Naive thymus-derived CD4-positive, alpha-beta T cell (primary cell): ENCODE measurements around the gene C19orf85. TPM values are rescaled to one million over a fixed set of nuclear protein-coding genes. Genes with fewer than 3 reads are reported as not detected.
A peak's percentile ranks its signal among the peaks of the same experiment; 100 is the strongest.

Experiments
- ATAC-seq: fragments of 150-1000 bp; cut with Tn5 transposase; 2 replicates; pipeline ENCODE4 v1.10.0; 2021; ENCODE audit warnings: mild to moderate bottlenecking, moderate library complexity
- CTCF ChIA-PET: fragments of 350-600 bp; sonication (Branson Sonifier 250); formaldehyde crosslinking; loops from one replicate; lab custom pipeline; 2021; ENCODE audit warnings: antibody characterized with exemption; lab: Charles Lee
- POLR2A ChIA-PET: fragments of 350-600 bp; sonication (Branson Sonifier 250); formaldehyde crosslinking; loops from one replicate; lab custom pipeline; 2021; ENCODE audit warnings: antibody characterized with exemption, inconsistent platforms; lab: Charles Lee
- DNase-seq, 9 donors: peaks; one replicate each; pipeline versions ENCODE4 v3.0.0 to v3.0.0-alpha.2; 2020 to 2022; ENCODE audit warnings: mixed read lengths in 1 of 9
- H3K27ac ChIP-seq: one replicate; pipeline ENCODE4 v1.7.0; 2013; ENCODE audit warnings: mild to moderate bottlenecking, low read depth, low read length, moderate library complexity
- H3K27me3 ChIP-seq, 2 donors: one replicate each; pipeline ENCODE4 v1.7.0; 2013; ENCODE audit warnings: low read length in 2 of 2, mild to moderate bottlenecking in 2 of 2, moderate library complexity in 2 of 2; ENCODE audit not compliant: control insufficient read depth in 2 of 2, insufficient read depth in 2 of 2
- H3K36me3 ChIP-seq, 3 experiments: 1 replicate in 2 of 3; 2 replicates in 1 of 3; pipeline ENCODE4 v1.7.0; 2013; ENCODE audit warnings: low read length in 3 of 3, mild to moderate bottlenecking in 3 of 3, moderate library complexity in 1 of 3; ENCODE audit not compliant: insufficient read depth in 3 of 3, control insufficient read depth in 2 of 3
- H3K4me1 ChIP-seq, 2 donors: one replicate each; pipeline ENCODE4 v1.7.0; 2013; ENCODE audit warnings: low read length in 2 of 2, mild to moderate bottlenecking in 2 of 2, moderate library complexity in 1 of 2; ENCODE audit not compliant: control insufficient read depth in 2 of 2, insufficient read depth in 2 of 2
- H3K4me3 ChIP-seq: 2 replicates; pipeline ENCODE4 v1.7.0; 2013; ENCODE audit warnings: mild to moderate bottlenecking, low read length
- H3K9me3 ChIP-seq, 3 experiments: 1 replicate in 2 of 3; 2 replicates in 1 of 3; pipeline ENCODE4 v1.7.0; 2013; ENCODE audit warnings: low read length in 3 of 3; ENCODE audit not compliant: control insufficient read depth in 2 of 3
- H3K27ac Mint-ChIP-seq, 9 donors: one replicate each; pipeline ENCODE4 v1.8.0; 2020 to 2022; ENCODE audit warnings: mixed read lengths in 9 of 9, mild to moderate bottlenecking in 8 of 9, moderate library complexity in 5 of 9, inconsistent platforms in 2 of 9
- H3K27me3 Mint-ChIP-seq, 5 donors: one replicate each; pipeline ENCODE4 v1.8.0; 2021 to 2022; ENCODE audit warnings: mixed read lengths in 5 of 5, mild to moderate bottlenecking in 1 of 5
- H3K36me3 Mint-ChIP-seq, 5 donors: one replicate each; pipeline ENCODE4 v1.8.0; 2020 to 2022; ENCODE audit warnings: mixed read lengths in 5 of 5, mild to moderate bottlenecking in 3 of 5, inconsistent platforms in 1 of 5
- H3K4me1 Mint-ChIP-seq, 7 donors: one replicate each; pipeline ENCODE4 v1.8.0; 2020 to 2022; ENCODE audit warnings: mixed read lengths in 7 of 7, mild to moderate bottlenecking in 3 of 7, inconsistent platforms in 1 of 7
- H3K4me3 Mint-ChIP-seq, 10 donors: one replicate each; pipeline ENCODE4 v1.8.0; 2020 to 2022; ENCODE audit warnings: mild to moderate bottlenecking in 10 of 10, mixed read lengths in 10 of 10, moderate library complexity in 6 of 10, inconsistent platforms in 2 of 10
- H3K9me3 Mint-ChIP-seq, 11 donors: one replicate each; pipeline ENCODE4 v1.8.0; 2020 to 2022; ENCODE audit warnings: mixed read lengths in 11 of 11, mild to moderate bottlenecking in 4 of 11, inconsistent platforms in 1 of 11, moderate library complexity in 1 of 11
- intact Hi-C, 2 donors: fragments of 100-400 bp; cut with micrococcal nuclease; formaldehyde crosslinking; loops; one replicate each; pipeline ENCODE4 v1.15.1; 2023
- polyA plus RNA-seq, 2 donors: library from polyadenylated mRNA; unstranded; fragments of 300-500 nt; fragmentation: Illumina TruSeq; gene quantifications; one replicate each; pipeline ENCODE4 v1.2.3, GENCODE V29; 2021
- total RNA-seq, 6 experiments: library from RNA in 5 of 6; stranded (reverse) in 5 of 6; gene quantifications; 1 replicate in 5 of 6; 2 replicates in 1 of 6; pipeline ENCODE4 v1.2.3 and lab custom pipeline; 2021 to 2026

The C19orf85 gene
- total and polyA plus RNA-seq, 7 experiments from 2014 or later: not detected

DNA sequence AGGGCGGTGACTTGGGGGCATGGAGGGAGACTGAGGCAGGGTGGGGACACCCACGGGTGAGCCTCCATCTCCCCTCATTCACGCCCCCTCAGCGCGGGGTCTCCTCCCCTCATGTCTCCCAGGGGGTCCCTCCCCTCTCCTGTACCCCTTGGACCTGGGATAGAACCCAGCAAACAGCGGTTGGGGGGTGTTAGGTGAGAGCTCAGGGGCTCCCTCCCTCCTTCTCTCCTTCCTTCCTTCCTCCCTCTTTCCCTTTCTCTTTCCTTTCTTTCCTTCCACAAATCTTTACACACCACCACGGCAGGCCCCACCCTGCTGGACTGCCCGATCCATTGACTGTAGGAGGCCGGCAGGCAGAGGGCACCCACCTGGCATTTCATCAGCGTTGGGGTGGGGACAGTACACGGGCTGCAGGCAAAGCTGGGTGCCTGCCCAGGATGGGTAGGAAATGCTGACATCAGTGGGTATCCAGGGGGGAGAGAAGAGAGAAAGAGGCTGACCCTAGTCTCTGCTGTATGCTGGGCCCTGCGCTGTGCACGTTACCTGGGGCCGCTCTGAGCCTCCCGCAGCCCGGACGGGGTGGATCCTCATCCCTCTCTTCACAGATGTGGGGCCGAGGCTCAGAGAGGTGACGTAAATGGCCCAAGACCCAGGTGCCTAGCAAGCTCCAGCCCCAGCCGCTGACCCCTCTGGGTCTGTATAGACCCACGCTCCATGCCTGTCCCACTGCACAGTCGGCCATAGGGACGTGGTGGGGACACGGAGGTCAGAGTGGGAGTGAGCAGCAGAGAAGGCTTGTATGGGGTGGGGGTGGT, 27.2 kb upstream of the C19orf85 start:
- H3K36me3 ChIP-seq: no peaks in the 10 kb centered on the region
- Mint-ChIP-seq H3K27ac (no peak overlapping the region), H3K4me3 (no peak overlapping the region), H3K4me1 (peaks cover 0 to 9% (median 0%) of the 10 kb centered on the region in 7 donors), H3K27me3 (peaks cover 0 to 5% (median 0%) of the 10 kb centered on the region in 5 donors), H3K36me3 (no peaks in the 10 kb centered on the region), H3K9me3 (no peaks in the 10 kb centered on the region)
- no peak overlapping the region for H3K27ac ChIP-seq
- no peak overlapping the region for H3K4me3 ChIP-seq
- ATAC-seq: no peak
- intact Hi-C loops: no loop called here
- no peaks in the 10 kb centered on the region for H3K4me1 ChIP-seq
- ChIA-PET POLR2A (no interaction called here), CTCF (no interaction called here)
- H3K27me3 ChIP-seq: no peaks in the 10 kb centered on the region
- DNase-seq: no peak
- H3K9me3 ChIP-seq: no peaks in the 10 kb centered on the region

DNA sequence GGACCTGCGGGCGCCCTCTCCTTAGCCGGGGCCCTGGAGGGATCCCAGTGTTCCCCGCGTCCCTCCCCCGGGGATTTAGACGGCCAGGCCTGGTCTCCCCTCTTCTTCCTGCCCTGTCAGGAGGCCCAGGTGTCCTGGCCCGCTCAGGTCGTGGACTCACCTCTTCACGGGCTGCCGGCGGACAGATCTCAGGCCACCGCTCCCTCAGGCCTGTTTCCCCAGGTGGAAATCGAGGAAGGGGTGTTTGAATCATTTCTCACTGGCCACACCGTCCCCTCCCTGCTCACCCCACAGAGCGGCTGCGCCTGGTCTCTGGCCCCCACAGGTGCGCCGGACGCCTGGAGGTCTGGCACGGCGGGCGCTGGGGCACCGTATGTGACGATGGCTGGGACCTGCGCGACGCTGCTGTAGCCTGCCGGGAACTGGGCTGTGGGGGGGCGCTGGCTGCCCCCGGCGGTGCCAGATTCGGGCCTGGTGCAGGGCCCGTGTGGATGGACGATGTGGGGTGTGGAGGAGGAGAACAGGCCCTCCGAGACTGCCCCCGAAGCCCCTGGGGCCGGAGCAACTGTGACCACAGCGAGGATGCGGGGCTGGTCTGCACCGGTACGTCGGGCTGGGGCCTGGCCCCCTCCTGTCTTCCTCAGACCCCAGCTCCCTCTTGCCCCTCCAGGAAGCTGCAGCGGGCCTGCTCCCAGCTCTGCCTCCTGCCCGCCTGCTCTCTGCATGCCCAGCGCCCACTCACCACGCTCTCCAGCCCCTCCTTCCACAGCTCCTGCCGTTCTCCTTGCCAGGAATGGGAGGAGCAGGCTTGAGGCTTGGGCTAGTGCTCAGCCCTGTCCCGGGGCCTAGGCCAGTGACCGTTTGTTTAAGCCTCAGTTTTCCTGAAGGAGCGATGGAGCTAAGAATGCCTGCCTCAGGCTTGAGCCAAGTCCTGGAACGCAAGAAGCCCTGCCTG, 26.2 kb upstream of the C19orf85 start:
- POLR2A ChIA-PET: no interaction called here
- CTCF ChIA-PET: no interaction called here
- no peak overlapping the region for H3K4me3 Mint-ChIP-seq

DNA sequence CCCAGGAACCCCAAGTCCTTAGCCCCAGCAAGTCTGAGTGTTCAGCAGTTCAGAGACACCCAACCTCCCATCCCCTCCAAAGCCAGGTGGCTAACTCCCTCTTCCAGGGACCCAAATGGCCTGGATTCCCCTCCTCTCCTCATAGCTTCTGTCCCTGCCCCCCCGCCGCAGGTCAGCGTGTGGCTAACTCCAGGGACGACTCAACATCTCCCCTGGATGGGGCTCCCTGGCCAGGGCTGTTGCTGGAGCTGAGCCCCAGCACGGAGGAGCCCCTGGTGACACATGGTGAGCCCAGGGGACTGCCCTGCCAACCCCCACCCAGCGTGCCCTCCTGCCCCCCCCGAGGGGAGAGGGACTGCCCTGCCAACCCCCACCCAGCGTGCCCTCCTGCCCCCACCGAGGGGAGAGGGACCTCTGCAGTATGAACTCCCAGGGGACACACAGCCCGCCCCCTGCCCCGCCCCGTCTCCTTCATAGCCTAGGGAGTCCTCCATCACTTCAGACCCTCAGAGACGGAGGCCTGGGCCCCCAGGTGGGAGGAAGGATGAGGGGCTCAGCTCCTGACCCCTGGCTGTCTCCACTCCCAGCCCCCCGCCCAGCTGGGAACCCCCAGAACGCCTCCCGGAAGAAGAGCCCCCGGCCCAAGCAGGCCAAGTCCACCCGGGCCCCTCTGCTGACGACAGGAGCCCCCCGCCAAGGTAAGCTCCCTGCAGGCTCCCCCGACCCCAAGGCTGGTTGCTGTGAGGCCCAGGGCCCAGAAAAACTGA, 25.3 kb upstream of the C19orf85 start:
- H3K36me3 Mint-ChIP-seq: peaks cover 0 to 1% (median 0%) of the 10 kb centered on the region in 5 donors
- no peak overlapping the region for H3K4me3 Mint-ChIP-seq
- DNase-seq (no peak), ATAC-seq (no peak)
- no peak overlapping the region for H3K4me3 ChIP-seq
- POLR2A ChIA-PET: no interaction called here
- H3K27ac Mint-ChIP-seq: no peak overlapping the region
- H3K4me1 ChIP-seq: no peaks in the 10 kb centered on the region
- H3K27me3 ChIP-seq: no peaks in the 10 kb centered on the region
- H3K4me1 Mint-ChIP-seq: peaks cover 5 to 13% (median 9%) of the 10 kb centered on the region in 7 donors
- no peaks in the 10 kb centered on the region for H3K9me3 Mint-ChIP-seq
- no peaks in the 10 kb centered on the region for H3K9me3 ChIP-seq
- CTCF ChIA-PET: no interaction called here
- H3K36me3 ChIP-seq: no peaks in the 10 kb centered on the region
- intact Hi-C loops: no loop called here
- H3K27me3 Mint-ChIP-seq: peaks cover 0 to 5% (median 0%) of the 10 kb centered on the region in 5 donors
- H3K27ac ChIP-seq: no peak overlapping the region

More for the DNA sequence above, 26.2 kb upstream of the C19orf85 start:
- Mint-ChIP-seq H3K27ac (no peak overlapping the region), H3K27me3 (peaks cover 0 to 5% (median 0%) of the 10 kb centered on the region in 5 donors), H3K36me3 (peaks cover 0 to 1% (median 0%) of the 10 kb centered on the region in 5 donors), H3K4me1 (peaks cover 5 to 13% (median 5%) of the 10 kb centered on the region in 7 donors), H3K9me3 (no peaks in the 10 kb centered on the region)
- DNase-seq (no peak), ATAC-seq (no peak)
- intact Hi-C loops: no loop called here
- Histone ChIP-seq H3K4me1 (no peaks in the 10 kb centered on the region), H3K27me3 (no peaks in the 10 kb centered on the region), H3K27ac (no peak overlapping the region), H3K4me3 (no peak overlapping the region), H3K9me3 (no peaks in the 10 kb centered on the region), H3K36me3 (no peaks in the 10 kb centered on the region)

DNA sequence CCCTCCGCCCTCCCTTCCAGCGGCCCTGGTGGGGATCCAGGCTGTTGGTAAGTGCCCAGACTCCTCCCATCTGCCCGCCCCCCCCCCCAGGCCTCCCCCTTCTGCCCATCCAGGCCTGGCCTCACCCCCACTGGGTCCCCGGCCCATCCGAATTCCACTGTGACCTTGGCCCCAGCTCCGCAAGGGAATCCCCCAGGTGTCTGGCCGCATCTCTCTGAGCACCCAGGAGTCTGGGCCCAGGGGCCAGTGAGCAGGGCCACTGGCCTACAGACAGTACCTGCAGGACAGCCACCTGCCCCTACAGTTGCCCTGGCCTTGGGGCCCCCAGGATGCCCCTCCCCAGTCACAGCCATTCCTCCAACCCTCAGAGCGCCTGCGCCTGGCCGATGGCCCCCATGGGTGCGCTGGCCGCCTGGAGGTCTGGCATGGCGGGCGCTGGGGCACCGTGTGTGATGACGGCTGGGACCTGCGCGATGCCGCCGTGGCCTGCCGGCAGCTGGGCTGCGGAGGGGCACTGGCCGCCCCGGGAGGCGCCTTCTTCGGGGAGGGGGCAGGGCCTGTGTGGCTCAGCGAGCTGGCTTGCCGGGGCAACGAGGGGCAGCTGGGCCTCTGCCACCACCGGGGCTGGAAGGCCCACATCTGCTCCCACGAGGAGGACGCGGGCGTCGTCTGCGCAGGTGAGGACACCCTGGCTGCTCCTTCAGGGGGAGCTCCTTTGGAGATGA, 24.6 kb upstream of the C19orf85 start:
- no peak overlapping the region for H3K27ac Mint-ChIP-seq
- peaks cover 0 to 5% (median 0%) of the 10 kb centered on the region in 5 donors for H3K27me3 Mint-ChIP-seq
- Histone ChIP-seq H3K4me3 (no peak overlapping the region), H3K4me1 (peaks cover 5 to 6% of the 10 kb centered on the region in 2 donors), H3K27me3 (no peaks in the 10 kb centered on the region), H3K27ac (no peak overlapping the region), H3K9me3 (no peaks in the 10 kb centered on the region), H3K36me3 (no peaks in the 10 kb centered on the region)
- H3K9me3 Mint-ChIP-seq: no peaks in the 10 kb centered on the region
- no peak overlapping the region for H3K4me3 Mint-ChIP-seq
- H3K36me3 Mint-ChIP-seq: peaks cover 0 to 1% (median 0%) of the 10 kb centered on the region in 5 donors
- CTCF ChIA-PET: no interaction called here
- no peak for DNase-seq
- no peak for ATAC-seq
- H3K4me1 Mint-ChIP-seq: peaks cover 5 to 16% (median 9%) of the 10 kb centered on the region in 7 donors
- POLR2A ChIA-PET: no interaction called here
- intact Hi-C loops: no loop called here

DNA sequence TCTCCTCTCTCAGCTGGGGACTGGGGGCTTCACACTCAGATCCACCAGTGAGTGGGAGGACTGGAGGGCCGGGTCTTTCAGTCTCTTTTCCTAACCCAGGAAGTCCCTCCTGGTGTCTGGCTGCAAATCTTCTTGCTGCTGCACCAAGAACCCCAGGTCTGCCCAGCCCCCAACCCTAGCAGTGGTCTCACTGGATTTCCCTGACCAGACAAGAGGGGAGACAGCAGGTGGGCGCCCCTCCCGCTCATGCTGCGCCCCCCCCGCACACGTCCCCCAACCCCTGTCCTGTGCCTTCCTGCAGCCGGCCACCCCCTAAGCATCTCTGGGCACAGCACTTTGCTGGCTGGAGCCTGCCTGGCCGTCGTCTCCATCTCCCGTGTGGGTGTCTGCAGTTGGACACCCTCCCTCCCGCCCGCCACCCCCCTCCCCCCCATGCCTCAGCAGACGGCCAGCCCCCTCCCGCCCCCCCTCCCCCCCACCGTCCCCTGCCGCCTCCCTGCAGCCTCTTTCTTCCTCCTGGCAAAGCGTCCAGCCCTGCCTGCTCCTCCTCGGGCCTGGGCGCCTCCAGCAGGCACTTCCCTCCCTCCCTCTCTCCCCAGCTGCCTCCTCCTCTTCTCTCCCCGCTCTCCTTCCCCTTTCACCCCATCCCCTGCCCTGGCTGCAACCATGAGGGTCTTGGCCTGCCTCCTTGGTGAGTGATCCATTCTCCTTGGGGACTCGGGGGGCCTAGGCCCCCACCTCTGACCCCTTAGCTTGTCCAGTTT, 23.6 kb upstream of the C19orf85 start, which contains the start of gene SSC5D:
TSS of gene SSC5D (plus strand) at position 513 of the 764 bp plus-strand sequence. CDS start at position 667, 154 bp downstream.
- Mint-ChIP-seq H3K4me1 (peaks cover 5 to 16% (median 9%) of the 10 kb centered on the region in 7 donors), H3K27ac (peak within 1 kb of the TSS in 6 of 9 donors; percentile 18 to 83 (median 64)), H3K4me3 (peak within 1 kb of the TSS in 2 of 10 donors; percentile 29), H3K36me3 (peaks cover 0 to 1% (median 0%) of the 10 kb centered on the region in 5 donors), H3K27me3 (peaks cover 0 to 5% (median 0%) of the 10 kb centered on the region in 5 donors), H3K9me3 (no peaks in the 10 kb centered on the region)
- ChIA-PET CTCF (interaction anchor here (1.4 kb wide), 1 partner anchor 16 kb away, joined by 3 read pairs; no protein-coding TSS in a partner anchor), POLR2A (no interaction called here)
- Histone ChIP-seq H3K36me3 (peaks cover 0 to 8% (median 0%) of the 10 kb centered on the region in 3 experiments), H3K27me3 (no peaks in the 10 kb centered on the region), H3K9me3 (no peaks in the 10 kb centered on the region), H3K27ac (no peak within 1 kb of the TSS), H3K4me1 (peaks cover 12 to 13% of the 10 kb centered on the region in 2 donors), H3K4me3 (no peak within 1 kb of the TSS)
- ATAC-seq: no peak
- intact Hi-C loops: no loop called here
- DNase-seq: no peak
